IMR-90 (cell line): ENCODE data around the gene EXOC1L. TPM values are rescaled to one million over a fixed set of nuclear protein-coding genes. Genes with fewer than 3 reads are reported as not detected.

Experiments used
- ATAC-seq: fragments of 200-7000 bp; cut with Tn5 transposase; 2 replicates; pipeline ENCODE4 v1.9.1; 2020; ENCODE audit warnings: low read depth, mild to moderate bottlenecking, moderate library complexity
- BruUV-seq: library from RNA; stranded (reverse); fragments of 400-500 nt; replicated peaks from 2 replicates; lab custom pipeline; 2021; lab: Mats Ljungman, UMichigan
- CTCF ChIA-PET: fragments of 300-600 bp; formaldehyde crosslinking; extraction: SDS; loops from one replicate; lab custom pipeline; 2021; ENCODE audit warnings: antibody characterized with exemption; lab: Yijun Ruan, JAX
- POLR2A ChIA-PET: fragments of 300-600 bp; sonication (Branson Sonifier 250); formaldehyde crosslinking; loops from one replicate; lab custom pipeline; 2022; ENCODE audit warnings: antibody characterized with exemption; ENCODE audit not compliant: unreplicated experiment; lab: Charles Lee
- DNase-seq: peaks from one replicate; pipeline ENCODE4 v3.0.0; 2013
- H2AFZ ChIP-seq: replicated peaks from 2 replicates; pipeline ENCODE3; 2013; ENCODE audit warnings: low read length, mild to moderate bottlenecking; ENCODE audit not compliant: poor library complexity
- H2AK5ac ChIP-seq: 2 replicates; pipeline ENCODE4 v1.6.1; 2013; ENCODE audit warnings: low read depth, low read length, inconsistent platforms
- H2AK9ac ChIP-seq: replicated peaks from 2 replicates; pipeline ENCODE3; 2013; ENCODE audit warnings: mild to moderate bottlenecking, low read depth, low read length, moderate library complexity; ENCODE audit not compliant: poor library complexity
- H2BK120ac ChIP-seq: 2 replicates; pipeline ENCODE4 v1.6.1; 2013; ENCODE audit warnings: low read depth, low read length, inconsistent platforms
- H2BK15ac ChIP-seq: 3 replicates; pipeline ENCODE4 v1.6.1; 2013; ENCODE audit warnings: low read depth, low read length, inconsistent platforms
- H2BK20ac ChIP-seq: 2 replicates; pipeline ENCODE4 v1.6.1; 2013; ENCODE audit warnings: low read depth, mild to moderate bottlenecking, inconsistent platforms, low read length, moderate library complexity
- H2BK5ac ChIP-seq: 2 replicates; pipeline ENCODE4 v1.6.1; 2013; ENCODE audit warnings: mild to moderate bottlenecking, low read depth, low read length, inconsistent platforms; ENCODE audit not compliant: poor library complexity, severe bottlenecking
- H3K14ac ChIP-seq: replicated peaks from 2 replicates; pipeline ENCODE4 v1.6.1; 2013; ENCODE audit warnings: low read depth, low read length, inconsistent platforms
- H3K18ac ChIP-seq: 2 replicates; pipeline ENCODE4 v1.6.1; 2013; ENCODE audit warnings: low read depth, low read length, control low read depth
- H3K23ac ChIP-seq: 2 replicates; pipeline ENCODE4 v1.6.1; 2013; ENCODE audit warnings: low read depth, low read length, inconsistent platforms
- H3K27ac ChIP-seq: 2 replicates; pipeline ENCODE4 v1.5.1; 2013; ENCODE audit warnings: mild to moderate bottlenecking, control low read depth, low read length; ENCODE audit not compliant: insufficient read depth
- H3K27me3 ChIP-seq: 2 replicates; pipeline ENCODE4 v1.6.1; 2013; ENCODE audit warnings: low read length; ENCODE audit not compliant: control insufficient read depth, insufficient read depth
- H3K36me3 ChIP-seq: 2 replicates; pipeline ENCODE4 v1.6.1; 2013; ENCODE audit warnings: low read length, mixed read lengths; ENCODE audit not compliant: control insufficient read depth, insufficient read depth
- H3K4ac ChIP-seq: 2 replicates; pipeline ENCODE4 v1.6.1; 2013; ENCODE audit warnings: low read depth, low read length, inconsistent platforms
- H3K4me1 ChIP-seq: 2 replicates; pipeline ENCODE4 v1.6.1; 2013; ENCODE audit warnings: low read length, mixed read lengths; ENCODE audit not compliant: control insufficient read depth, insufficient read depth
- H3K4me2 ChIP-seq: 2 replicates; pipeline ENCODE4 v1.6.1; 2013; ENCODE audit warnings: low read depth, mild to moderate bottlenecking, control low read depth, low read length, moderate library complexity
- H3K4me3 ChIP-seq: 2 replicates; pipeline ENCODE4 v1.5.1; 2013; ENCODE audit warnings: low read depth, mild to moderate bottlenecking, control low read depth, low read length, moderate library complexity; ENCODE audit not compliant: insufficient read depth
- H3K56ac ChIP-seq: 2 replicates; pipeline ENCODE4 v1.6.1; 2013; ENCODE audit warnings: low read length, inconsistent platforms; ENCODE audit not compliant: insufficient read depth; ENCODE audit errors: extremely low read depth
- H3K79me1 ChIP-seq, 2 experiments: 2 replicates each; pipeline ENCODE4 v1.6.1; 2013; ENCODE audit warnings: low read length in 2 of 2, inconsistent platforms in 1 of 2, low read depth in 1 of 2
- H3K9ac ChIP-seq: 2 replicates; pipeline ENCODE4 v1.6.1; 2013; ENCODE audit warnings: low read depth, low read length, control low read depth
- H3K9me1 ChIP-seq: 2 replicates; pipeline ENCODE4 v1.6.1; 2013; ENCODE audit warnings: low read length, inconsistent platforms; ENCODE audit not compliant: insufficient read depth
- H3K9me3 ChIP-seq: 2 replicates; pipeline ENCODE4 v1.6.1; 2013; ENCODE audit warnings: low read length; ENCODE audit not compliant: control insufficient read depth, insufficient read depth
- H4K20me1 ChIP-seq: 2 replicates; pipeline ENCODE4 v1.6.1; 2013; ENCODE audit warnings: low read length, inconsistent platforms; ENCODE audit not compliant: insufficient read depth
- H4K5ac ChIP-seq: 2 replicates; pipeline ENCODE4 v1.6.1; 2013; ENCODE audit warnings: mild to moderate bottlenecking, low read depth, low read length, control low read depth
- H4K8ac ChIP-seq, 2 experiments: 2 replicates each; pipeline ENCODE4 v1.6.1; 2013; ENCODE audit warnings: low read depth in 2 of 2, low read length in 2 of 2, control low read depth in 1 of 2, inconsistent platforms in 1 of 2
- H4K91ac ChIP-seq: 2 replicates; pipeline ENCODE4 v1.6.1; 2013; ENCODE audit warnings: low read depth, low read length, inconsistent platforms; ENCODE audit not compliant: insufficient read depth
- BHLHE40 ChIP-seq: fragments of 150-350 bp; IDR thresholded peaks from 2 replicates; pipeline ENCODE4 v1.6.1; 2016; ENCODE audit warnings: mild to moderate bottlenecking, low read depth, low read length
- CEBPB ChIP-seq: IDR thresholded peaks from 2 replicates; pipeline ENCODE4 v1.6.1; 2012; ENCODE audit warnings: low read depth, low read length, improper control_type of control experiment
- CHD1 ChIP-seq: IDR thresholded peaks from 2 replicates; pipeline ENCODE4 v1.6.1; 2012; ENCODE audit warnings: low read depth, low read length, improper control_type of control experiment
- CTCF ChIP-seq: conservative IDR thresholded peaks from 2 replicates; pipeline ENCODE4 v1.5.1; 2012; ENCODE audit warnings: mild to moderate bottlenecking, low read depth, low read length, improper control_type of control experiment
- ELK1 ChIP-seq: fragments of 150-350 bp; IDR thresholded peaks from 2 replicates; pipeline ENCODE4 v1.6.1; 2016; ENCODE audit warnings: low read depth, mild to moderate bottlenecking, low read length, moderate library complexity, borderline replicate concordance
- FOS ChIP-seq: fragments of 150-350 bp; IDR thresholded peaks from 2 replicates; pipeline ENCODE4 v1.6.1; 2016; ENCODE audit warnings: low read depth, low read length
- MAFK ChIP-seq: IDR thresholded peaks from 2 replicates; pipeline ENCODE4 v1.6.1; 2012; ENCODE audit warnings: low read depth, low read length, improper control_type of control experiment
- MAZ ChIP-seq: IDR thresholded peaks from 2 replicates; pipeline ENCODE4 v1.6.1; 2012; ENCODE audit warnings: low read depth, mild to moderate bottlenecking, low read length, improper control_type of control experiment, moderate library complexity, borderline replicate concordance
- NFE2L2 ChIP-seq: fragments of 150-350 bp; IDR thresholded peaks from 2 replicates; pipeline ENCODE4 v1.6.1; 2016; ENCODE audit warnings: low read depth, mild to moderate bottlenecking, low read length
- POLR2A ChIP-seq: IDR thresholded peaks from 2 replicates; pipeline ENCODE4 v1.6.1; 2012; ENCODE audit warnings: mild to moderate bottlenecking, low read depth, low read length
- RAD21 ChIP-seq: IDR thresholded peaks from 2 replicates; pipeline ENCODE4 v1.6.1; 2012; ENCODE audit warnings: low read length, improper control_type of control experiment
- RCOR1 ChIP-seq: IDR thresholded peaks from 2 replicates; pipeline ENCODE4 v1.6.1; 2012; ENCODE audit warnings: mild to moderate bottlenecking, low read length, improper control_type of control experiment; ENCODE audit not compliant: insufficient replicate concordance
- RFX5 ChIP-seq: IDR thresholded peaks from 2 replicates; pipeline ENCODE4 v1.8.0; 2012; ENCODE audit warnings: low read depth, mild to moderate bottlenecking, low read length, moderate library complexity
- SMC3 ChIP-seq: fragments of 150-350 bp; IDR thresholded peaks from 2 replicates; pipeline ENCODE4 v1.6.1; 2016; ENCODE audit warnings: low read depth, mild to moderate bottlenecking, antibody characterized with exemption, low read length, moderate library complexity
- USF2 ChIP-seq: fragments of 150-350 bp; IDR thresholded peaks from 2 replicates; pipeline ENCODE4 v1.6.1; 2017; ENCODE audit warnings: mild to moderate bottlenecking, antibody characterized with exemption, low read length, low read depth
- WGBS, 2 experiments: methylation state at CpG; one replicate each; pipeline versions ENCODE4 v1.1.5 to v1.1.7; 2013; ENCODE audit warnings: missing lambda C conversion rate in 2 of 2; ENCODE audit not compliant: insufficient read length in 1 of 2; ENCODE audit errors: extremely low coverage in 2 of 2; 5-methylcytosine and 5-hydroxymethylcytosine counted together
- dilution Hi-C: fragments of 300-500 bp; cut with HindIII; formaldehyde crosslinking; loops from one replicate; pipeline ENCODE4 v1.14.3; 2018; ENCODE audit warnings: low sequenced_read_pairs; ENCODE audit not compliant: unreplicated experiment
- in situ Hi-C: fragments of 300-500 bp; cut with MboI; formaldehyde crosslinking; loops from 3 replicates; pipeline ENCODE4 v1.14.3; 2019; ENCODE audit warnings: low sequenced_read_pairs, inconsistent platforms, mixed read lengths
- intact Hi-C: fragments of 100-400 bp; cut with micrococcal nuclease; formaldehyde crosslinking; loops from 2 replicates; pipeline ENCODE4 v1.10.0; 2022
- polyA plus RNA-seq, 3 experiments: library from polyadenylated mRNA; depleted of rRNA; stranded (reverse); fragments of >200 nt; gene quantifications; 2 replicates each; pipeline ENCODE4 v1.2.3, GENCODE V29; 2012; ENCODE audit warnings: low replicate concordance in 1 of 3
- total RNA-seq: library from RNA; depleted of rRNA; stranded (reverse); fragments of >200 nt; gene quantifications from 2 replicates; pipeline ENCODE4 v1.2.3, GENCODE V29; 2012

Gene EXOC1L
- total and polyA plus RNA-seq, 2 of the 4 experiments (the other 2 are of a cell fraction): not detected

GRCh38 chr4:55864577-55865223 is 45.1 kb downstream of the EXOC1L start:
- no peak overlapping the region for H2AK5ac ChIP-seq
- WGBS, 2 experiments: no CpG with 5 or more reads among the region's 1 CpG
- peaks cover 2% of the 10 kb centered on the region; the same call in 1 of the 2 replicates for H3K9me1 ChIP-seq
- H3K9me3 ChIP-seq: no peaks in the 10 kb centered on the region
- H4K20me1 ChIP-seq: no peaks in the 10 kb centered on the region
- peaks cover 18% of the 10 kb centered on the region for H3K36me3 ChIP-seq
- no peak overlapping the region for H4K8ac ChIP-seq
- H3K23ac ChIP-seq: no peak overlapping the region
- ChIA-PET CTCF (interaction anchor here (0.6 to 0.7 kb wide), 2 partner anchors 17 to 286 kb away, joined by 3 read pairs; no protein-coding TSS in a partner anchor), POLR2A (interaction anchor here (0.5 kb wide), 1 partner anchor 972 kb away, joined by 4 read pairs; no protein-coding TSS in a partner anchor)
- no peak overlapping the region for H3K9ac ChIP-seq
- no peak overlapping the region for H3K4ac ChIP-seq
- no peak overlapping the region for H2BK120ac ChIP-seq
- no peak overlapping the region for H4K5ac ChIP-seq
- no peak overlapping the region for H3K56ac ChIP-seq
- no peak overlapping the region for H3K4me3 ChIP-seq
- in situ Hi-C loops: loop anchor here (25.0 kb wide), 1 partner anchor 452 kb away; no protein-coding TSS in a partner anchor
- no peak overlapping the region for H3K18ac ChIP-seq
- no peak overlapping the region for H3K27ac ChIP-seq
- H2AFZ ChIP-seq: no peak overlapping the region
- no peaks in the 10 kb centered on the region for H3K27me3 ChIP-seq
- ATAC-seq (no peak), DNase-seq (no peak)
- no TSS peak for BruUV-seq
- H4K91ac ChIP-seq: no peak overlapping the region
- H3K79me1 ChIP-seq: peaks cover 0 to 25% of the 10 kb centered on the region in 2 experiments; a peak in 2 of 4 replicates
- no peak overlapping the region for H2AK9ac ChIP-seq
- H3K14ac ChIP-seq: no peak overlapping the region
- no peak overlapping the region for H3K4me2 ChIP-seq
- intact Hi-C loops: loop anchor here (5.0 kb wide), 2 partner anchors 417 to 517 kb away; partner anchors contain the start of gene SRD5A3
- peaks cover 2% of the 10 kb centered on the region; the same call in 1 of the 2 replicates for H3K4me1 ChIP-seq
- H2BK5ac ChIP-seq: no peak overlapping the region
- H2BK15ac ChIP-seq: no peak overlapping the region
- dilution Hi-C loops: no loop called here
- no peak overlapping the region for H2BK20ac ChIP-seq
- TF ChIP-seq RAD21 (no peak), CTCF (no peak), SMC3 (no peak), POLR2A (no peak), NFE2L2 (no peak), MAZ (no peak), CEBPB (no peak), RFX5 (no peak), MAFK (no peak), FOS (no peak), USF2 (no peak), RCOR1 (no peak), ELK1 (no peak), BHLHE40 (no peak), CHD1 (no peak)
